ENCODE results near the gene KDM2B. TPM values are rescaled to one million over a fixed set of nuclear protein-coding genes. Genes with fewer than 3 reads are reported as not detected.
A peak's percentile ranks its signal among the peaks of the same experiment; 100 is the strongest.

Gene KDM2B
- total and polyA plus RNA-seq, 10 of the 15 experiments (the other 5 are each of a cell fraction or from before 2014, with no cell fraction given) = 13.6 to 124 (median 40.4) TPM

DNA sequence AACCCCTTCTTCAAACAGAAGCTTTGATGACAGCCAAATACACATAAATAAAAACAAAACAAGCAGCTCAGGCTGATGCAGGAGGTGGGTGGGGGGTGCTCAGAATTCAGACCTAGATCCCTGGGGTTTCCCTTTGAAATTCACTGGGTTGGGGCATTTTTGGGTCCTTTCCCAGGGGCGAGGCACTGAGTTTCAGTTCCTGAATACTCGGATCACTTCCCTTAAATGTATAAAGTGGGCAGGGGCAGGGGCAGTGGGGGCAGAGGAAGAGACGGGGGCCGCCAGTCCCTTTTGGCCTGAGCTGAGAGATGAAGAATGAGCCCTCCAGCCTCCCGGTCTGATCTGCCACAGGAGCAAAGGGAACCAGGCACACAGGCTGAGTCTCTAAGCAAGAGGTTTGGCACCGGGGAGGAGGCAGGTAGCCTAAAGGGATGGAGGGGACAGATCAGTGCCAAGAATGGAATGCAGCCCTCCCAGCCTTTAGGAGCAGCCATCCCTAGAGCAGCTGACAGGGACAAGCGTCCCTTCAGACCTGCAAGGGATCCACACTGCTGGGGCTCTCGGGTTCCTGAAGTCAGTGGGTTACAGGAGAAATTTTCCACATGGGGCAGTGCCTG, 20.3 kb downstream of the KDM2B start:
- RAD21 ChIA-PET (ENCODE audit: unreplicated experiment) = interaction anchor here (0.6 to 5.0 kb wide), 13 partner anchors 8 to 214 kb away, joined by 3 to 51 read pairs (median 3); no protein-coding TSS in a partner anchor
- Histone ChIP-seq H3K79me2 (ENCODE audit: control insufficient read depth, insufficient read depth, low read length) (no peaks in the 10 kb centered on the region), H4K20me1 (ENCODE audit: control insufficient read depth, insufficient read depth) (no peaks in the 10 kb centered on the region), H3K4me2 (ENCODE audit: control insufficient read depth, insufficient read depth) (peak overlapping the region; percentile 46; the same call in 1 of the 2 replicates), H3K4me1 (ENCODE audit: control insufficient read depth, insufficient read depth, low read length) (peaks cover 31% of the 10 kb centered on the region), H3K27me3 (replicated peaks in 1 of 2; ENCODE audit: control insufficient read depth in 2 of 2, insufficient read depth in 2 of 2, low read length in 1 of 2) (no peaks in the 10 kb centered on the region), H3K4me3 (no peak overlapping the region), H3K27ac (ENCODE audit: control insufficient read depth, insufficient read depth) (peak overlapping the region; percentile 65), H3K36me3 (ENCODE audit: control insufficient read depth in 2 of 2, insufficient read depth in 2 of 2, low read length in 1 of 2) (peaks cover 0 to 2% of the 10 kb centered on the region in 2 experiments; a peak in 2 of 4 replicates), H2AFZ (ENCODE audit: control insufficient read depth, low read depth, low read length) (no peak overlapping the region), H3K9ac (ENCODE audit: control insufficient read depth, insufficient read depth, low read length) (no peak overlapping the region), H3K9me3 (replicated peaks; ENCODE audit: control insufficient read depth, insufficient read depth, low read length) (no peaks in the 10 kb centered on the region)
- POLR2A ChIA-PET = interaction anchor here (0.7 to 4.9 kb wide), 7 partner anchors 16 to 97 kb away, joined by 3 to 36 read pairs (median 3); no protein-coding TSS in a partner anchor
- ATAC-seq (peak; percentile 89), FAIRE-seq (no peak), DNase-seq (ENCODE audit: low read depth, low spot score) (peak; percentile 63)
- SMC1A ChIA-PET (ENCODE audit: uncharacterized antibody, unreplicated experiment) = interaction anchor here (0.9 to 4.4 kb wide), 8 partner anchors 8 to 64 kb away, joined by 3 to 48 read pairs (median 4); no protein-coding TSS in a partner anchor
- BruUV-seq (replicated peaks) = TSS peak; percentile 96
- in situ Hi-C loops (cut with MboI) = no loop called here
- 6% methylated on average over 8 of the region's 8 CpGs for WGBS (ENCODE audit: insufficient coverage, insufficient replicate concordance, low lambda C conversion rate, missing lambda C conversion rate)
- intact Hi-C loops (cut with micrococcal nuclease; ENCODE audit: unreplicated experiment) = no loop called here
- CTCF ChIA-PET = interaction anchor here (0.7 to 1.5 kb wide), 7 partner anchors 9 to 905 kb away, joined by 3 to 5 read pairs (median 4); no protein-coding TSS in a partner anchor
- TF ChIP-seq, protein P1, sequence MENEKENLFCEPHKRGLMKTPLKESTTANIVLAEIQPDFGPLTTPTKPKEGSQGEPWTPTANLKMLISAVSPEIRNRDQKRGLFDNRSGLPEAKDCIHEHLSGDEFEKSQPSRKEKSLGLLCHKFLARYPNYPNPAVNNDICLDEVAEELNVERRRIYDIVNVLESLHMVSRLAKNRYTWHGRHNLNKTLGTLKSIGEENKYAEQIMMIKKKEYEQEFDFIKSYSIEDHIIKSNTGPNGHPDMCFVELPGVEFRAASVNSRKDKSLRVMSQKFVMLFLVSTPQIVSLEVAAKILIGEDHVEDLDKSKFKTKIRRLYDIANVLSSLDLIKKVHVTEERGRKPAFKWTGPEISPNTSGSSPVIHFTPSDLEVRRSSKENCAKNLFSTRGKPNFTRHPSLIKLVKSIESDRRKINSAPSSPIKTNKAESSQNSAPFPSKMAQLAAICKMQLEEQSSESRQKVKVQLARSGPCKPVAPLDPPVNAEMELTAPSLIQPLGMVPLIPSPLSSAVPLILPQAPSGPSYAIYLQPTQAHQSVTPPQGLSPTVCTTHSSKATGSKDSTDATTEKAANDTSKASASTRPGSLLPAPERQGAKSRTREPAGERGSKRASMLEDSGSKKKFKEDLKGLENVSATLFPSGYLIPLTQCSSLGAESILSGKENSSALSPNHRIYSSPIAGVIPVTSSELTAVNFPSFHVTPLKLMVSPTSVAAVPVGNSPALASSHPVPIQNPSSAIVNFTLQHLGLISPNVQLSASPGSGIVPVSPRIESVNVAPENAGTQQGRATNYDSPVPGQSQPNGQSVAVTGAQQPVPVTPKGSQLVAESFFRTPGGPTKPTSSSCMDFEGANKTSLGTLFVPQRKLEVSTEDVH (IDR thresholded peaks at IDR 0.05; ENCODE audit: low read depth, partially characterized antibody) = no peak
- TF ChIP-seq SUZ12 (IDR thresholded peaks at IDR 0.05; ENCODE audit: unreplicated experiment) (no peak), ASH2L (IDR thresholded peaks at IDR 0.05; ENCODE audit: borderline replicate concordance, low read depth) (no peak), IRF4 (IDR thresholded peaks at IDR 0.05; ENCODE audit: low read depth, low read length) (peak; percentile 82), NR2C2 (IDR thresholded peaks at IDR 0.05; ENCODE audit: borderline replicate concordance, control insufficient read depth, insufficient read length, low read depth) (no peak), KDM1A (IDR thresholded peaks at IDR 0.05; ENCODE audit: borderline replicate concordance) (no peak), GABPA (IDR thresholded peaks at IDR 0.05; ENCODE audit: low read depth) (no peak), MEF2A (IDR thresholded peaks at IDR 0.05; ENCODE audit: insufficient read depth, low read depth, low read length) (no peak), FOS (IDR thresholded peaks at IDR 0.05; ENCODE audit: borderline replicate concordance, extremely low read depth, insufficient read length) (no peak)
- TF ChIP-seq, protein P2, sequence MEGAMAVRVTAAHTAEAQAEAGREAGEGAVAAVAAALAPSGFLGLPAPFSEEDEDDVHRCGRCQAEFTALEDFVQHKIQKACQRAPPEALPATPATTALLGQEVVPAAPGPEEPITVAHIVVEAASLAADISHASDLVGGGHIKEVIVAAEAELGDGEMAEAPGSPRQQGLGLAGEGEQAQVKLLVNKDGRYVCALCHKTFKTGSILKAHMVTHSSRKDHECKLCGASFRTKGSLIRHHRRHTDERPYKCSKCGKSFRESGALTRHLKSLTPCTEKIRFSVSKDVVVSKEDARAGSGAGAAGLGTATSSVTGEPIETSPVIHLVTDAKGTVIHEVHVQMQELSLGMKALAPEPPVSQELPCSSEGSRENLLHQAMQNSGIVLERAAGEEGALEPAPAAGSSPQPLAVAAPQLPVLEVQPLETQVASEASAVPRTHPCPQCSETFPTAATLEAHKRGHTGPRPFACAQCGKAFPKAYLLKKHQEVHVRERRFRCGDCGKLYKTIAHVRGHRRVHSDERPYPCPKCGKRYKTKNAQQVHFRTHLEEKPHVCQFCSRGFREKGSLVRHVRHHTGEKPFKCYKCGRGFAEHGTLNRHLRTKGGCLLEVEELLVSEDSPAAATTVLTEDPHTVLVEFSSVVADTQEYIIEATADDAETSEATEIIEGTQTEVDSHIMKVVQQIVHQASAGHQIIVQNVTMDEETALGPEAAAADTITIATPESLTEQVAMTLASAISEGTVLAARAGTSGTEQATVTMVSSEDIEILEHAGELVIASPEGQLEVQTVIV (IDR thresholded peaks at IDR 0.05; ENCODE audit: borderline replicate concordance, partially characterized antibody) = no peak
- TF ChIP-seq, protein P3, sequence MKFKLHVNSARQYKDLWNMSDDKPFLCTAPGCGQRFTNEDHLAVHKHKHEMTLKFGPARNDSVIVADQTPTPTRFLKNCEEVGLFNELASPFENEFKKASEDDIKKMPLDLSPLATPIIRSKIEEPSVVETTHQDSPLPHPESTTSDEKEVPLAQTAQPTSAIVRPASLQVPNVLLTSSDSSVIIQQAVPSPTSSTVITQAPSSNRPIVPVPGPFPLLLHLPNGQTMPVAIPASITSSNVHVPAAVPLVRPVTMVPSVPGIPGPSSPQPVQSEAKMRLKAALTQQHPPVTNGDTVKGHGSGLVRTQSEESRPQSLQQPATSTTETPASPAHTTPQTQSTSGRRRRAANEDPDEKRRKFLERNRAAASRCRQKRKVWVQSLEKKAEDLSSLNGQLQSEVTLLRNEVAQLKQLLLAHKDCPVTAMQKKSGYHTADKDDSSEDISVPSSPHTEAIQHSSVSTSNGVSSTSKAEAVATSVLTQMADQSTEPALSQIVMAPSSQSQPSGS (IDR thresholded peaks at IDR 0.05; ENCODE audit: low read length) = peak; percentile 49; the same call in 1 of the 2 replicates
- TF ChIP-seq, protein P4, sequence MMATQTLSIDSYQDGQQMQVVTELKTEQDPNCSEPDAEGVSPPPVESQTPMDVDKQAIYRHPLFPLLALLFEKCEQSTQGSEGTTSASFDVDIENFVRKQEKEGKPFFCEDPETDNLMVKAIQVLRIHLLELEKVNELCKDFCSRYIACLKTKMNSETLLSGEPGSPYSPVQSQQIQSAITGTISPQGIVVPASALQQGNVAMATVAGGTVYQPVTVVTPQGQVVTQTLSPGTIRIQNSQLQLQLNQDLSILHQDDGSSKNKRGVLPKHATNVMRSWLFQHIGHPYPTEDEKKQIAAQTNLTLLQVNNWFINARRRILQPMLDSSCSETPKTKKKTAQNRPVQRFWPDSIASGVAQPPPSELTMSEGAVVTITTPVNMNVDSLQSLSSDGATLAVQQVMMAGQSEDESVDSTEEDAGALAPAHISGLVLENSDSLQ (IDR thresholded peaks at IDR 0.05) = no peak

All from GM12878 (cell line).